SK-N-MC (cell line): ENCODE results near the gene BMP8B.

Source experiments
- DNase-seq: peaks from one replicate; pipeline ENCODE4 v3.0.0-alpha.2; 2011; ENCODE audit warnings: low read depth, low spot score
- H3K27ac ChIP-seq: fragments of 200-600 bp; sonication (generic); 2 replicates; pipeline ENCODE4 v1.5.1; 2016; ENCODE audit warnings: mixed run types
- H3K36me3 ChIP-seq: fragments of 200-600 bp; sonication (generic); 2 replicates; pipeline ENCODE4 v1.6.1; 2017; ENCODE audit warnings: antibody characterized with exemption, low read length, mixed read lengths; ENCODE audit not compliant: insufficient read depth
- H3K4me3 ChIP-seq: fragments of 200-600 bp; sonication (generic); 2 replicates; pipeline ENCODE4 v1.5.1; 2016
- H3K9ac ChIP-seq: fragments of 200-600 bp; sonication (generic); 2 replicates; pipeline ENCODE4 v1.8.0; 2017; ENCODE audit warnings: mixed run types, mixed read lengths; ENCODE audit not compliant: insufficient read length
- H3K9me3 ChIP-seq: fragments of 200-600 bp; sonication (generic); 2 replicates; pipeline ENCODE4 v1.6.1; 2017; ENCODE audit warnings: low read depth, mild to moderate bottlenecking, antibody characterized with exemption, low read length, moderate library complexity, mixed read lengths
- EZH2 ChIP-seq: fragments of 200-600 bp; sonication (generic); IDR thresholded peaks from one replicate; pipeline ENCODE4 v1.6.1; 2017; ENCODE audit warnings: antibody characterized with exemption
- FOXP2 ChIP-seq: optimal IDR thresholded peaks from 2 replicates; pipeline ENCODE3; 2011; ENCODE audit warnings: mild to moderate bottlenecking, moderate library complexity; ENCODE audit not compliant: insufficient read depth; ENCODE audit errors: extremely low read length, control extremely low read depth
- POLR2AphosphoS5 ChIP-seq: IDR thresholded peaks from 2 replicates; pipeline ENCODE4 v1.6.1; 2012; ENCODE audit warnings: mild to moderate bottlenecking, low read depth, low read length, borderline replicate concordance

Gene BMP8B

DNA sequence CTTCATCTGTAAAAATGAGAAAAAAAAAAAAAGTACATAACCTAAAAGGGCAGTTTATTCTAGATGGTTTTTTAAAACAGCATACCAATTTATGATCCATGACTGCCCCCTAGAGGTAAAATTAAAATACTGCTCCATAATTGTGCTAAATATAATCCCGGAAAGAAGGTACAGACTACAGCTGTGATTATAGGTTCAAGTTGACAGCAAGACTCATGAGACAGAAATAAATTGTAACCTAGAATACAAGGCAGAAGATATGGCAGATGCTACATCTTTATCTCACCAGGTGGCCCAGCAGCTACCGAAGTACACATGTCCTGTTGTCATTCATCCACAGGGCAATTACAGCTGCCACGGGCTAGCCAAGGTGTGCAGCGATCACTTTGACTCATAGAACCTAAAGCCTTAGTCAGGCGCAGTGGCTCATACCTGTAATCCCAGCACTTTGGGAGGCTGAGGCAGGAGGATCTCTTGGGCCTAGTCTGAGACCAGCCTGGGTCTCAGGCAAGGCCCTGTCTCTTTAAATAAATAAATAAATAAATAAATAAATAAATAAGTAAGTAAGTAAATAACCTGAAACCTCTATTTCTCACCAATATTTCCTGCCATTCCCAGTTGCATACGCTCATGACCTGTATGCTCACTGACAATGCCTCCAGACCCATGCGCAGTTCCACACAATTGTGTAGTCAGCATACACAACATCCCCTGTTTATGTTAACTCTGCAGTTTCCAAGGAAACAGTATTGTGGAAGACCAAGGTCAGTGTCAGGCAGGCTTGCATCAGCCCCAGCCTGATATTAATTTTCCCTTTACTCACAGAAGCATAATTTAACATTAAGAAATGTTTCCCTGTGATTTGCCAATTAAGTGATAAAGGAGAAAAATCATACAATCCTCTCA lies 68.3 kb downstream of the BMP8B start:
- no peaks in the 10 kb centered on the region for H3K9me3 ChIP-seq
- no peak overlapping the region for H3K4me3 ChIP-seq
- no peak overlapping the region for H3K9ac ChIP-seq
- DNase-seq = peak; percentile 58
- no peaks in the 10 kb centered on the region for H3K36me3 ChIP-seq
- no peak for TF ChIP-seq EZH2
- no peak overlapping the region for H3K27ac ChIP-seq

DNA sequence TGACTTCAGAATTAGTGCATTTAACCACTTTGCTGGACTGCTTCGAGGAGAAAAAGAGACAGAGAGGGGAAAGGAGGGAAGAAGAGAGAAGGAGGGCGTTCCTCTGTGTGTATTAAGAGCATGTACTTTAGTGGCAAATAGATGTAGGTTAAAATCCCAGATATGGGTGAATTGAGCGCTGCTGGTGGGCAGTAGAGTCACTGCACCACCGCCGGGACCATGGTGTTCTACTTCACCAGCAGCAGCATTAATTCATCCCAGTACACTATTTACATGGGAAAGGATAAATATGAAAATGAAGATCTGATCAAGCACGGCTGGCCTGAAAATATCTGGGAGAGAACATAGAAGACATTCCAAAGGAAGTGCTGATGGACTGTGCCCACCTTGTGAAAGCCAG lies 70.9 kb downstream of the BMP8B start:
- Histone ChIP-seq H3K9ac (no peak overlapping the region), H3K36me3 (no peaks in the 10 kb centered on the region), H3K4me3 (no peak overlapping the region), H3K9me3 (no peaks in the 10 kb centered on the region), H3K27ac (no peak overlapping the region)
- no peak for TF ChIP-seq POLR2AphosphoS5
- TF ChIP-seq FOXP2 = no peak
- TF ChIP-seq EZH2 = no peak
- DNase-seq = no peak

DNA sequence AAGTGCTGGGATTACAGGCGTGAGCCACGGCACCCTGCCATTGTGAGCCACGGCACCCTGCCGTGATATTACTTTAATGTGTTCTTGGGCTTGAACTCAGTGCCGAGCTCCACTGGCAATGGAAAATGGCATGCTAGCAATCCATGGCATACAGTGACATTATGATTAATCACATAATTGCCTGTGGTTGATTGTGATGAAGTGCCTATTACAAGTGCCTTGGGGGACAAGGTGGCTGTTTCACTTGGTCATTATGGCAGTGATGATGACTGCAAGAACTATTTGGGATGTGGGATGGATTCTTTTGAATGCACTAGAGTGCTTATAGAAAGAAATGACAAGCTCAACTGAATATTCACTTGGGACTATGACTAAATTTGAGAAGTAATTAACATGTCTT lies 75.1 kb downstream of the BMP8B start:
- no peaks in the 10 kb centered on the region for H3K36me3 ChIP-seq
- no peaks in the 10 kb centered on the region for H3K9me3 ChIP-seq
- no peak overlapping the region for H3K27ac ChIP-seq
- TF ChIP-seq POLR2AphosphoS5 (no peak), EZH2 (no peak), FOXP2 (no peak)
- H3K4me3 ChIP-seq = no peak overlapping the region
- no peak overlapping the region for H3K9ac ChIP-seq
- no peak for DNase-seq

DNA sequence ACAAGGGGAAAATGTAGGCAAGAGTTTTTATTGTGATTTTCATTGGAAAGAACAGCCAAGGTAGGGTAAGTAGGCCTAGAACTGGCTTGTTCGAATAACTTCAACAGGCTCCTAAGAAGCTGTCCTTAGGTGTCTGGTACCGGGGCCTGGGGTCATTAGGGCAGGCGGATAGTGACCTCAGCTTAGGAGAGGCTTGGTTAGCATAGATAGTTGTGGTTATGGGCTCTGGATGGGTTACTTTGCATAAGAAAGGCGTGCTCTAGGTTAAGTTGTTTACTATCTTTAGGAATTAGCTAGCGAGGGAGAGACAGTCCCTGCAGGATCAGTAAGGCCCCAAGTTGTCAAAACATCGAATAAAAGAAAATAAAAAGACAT lies 76.7 kb downstream of the BMP8B start:
- no peak overlapping the region for H3K9ac ChIP-seq
- H3K36me3 ChIP-seq = no peaks in the 10 kb centered on the region
- H3K9me3 ChIP-seq = no peaks in the 10 kb centered on the region
- DNase-seq = no peak
- no peak overlapping the region for H3K4me3 ChIP-seq
- H3K27ac ChIP-seq = no peak overlapping the region
- TF ChIP-seq POLR2AphosphoS5 (no peak), FOXP2 (no peak), EZH2 (no peak)

DNA sequence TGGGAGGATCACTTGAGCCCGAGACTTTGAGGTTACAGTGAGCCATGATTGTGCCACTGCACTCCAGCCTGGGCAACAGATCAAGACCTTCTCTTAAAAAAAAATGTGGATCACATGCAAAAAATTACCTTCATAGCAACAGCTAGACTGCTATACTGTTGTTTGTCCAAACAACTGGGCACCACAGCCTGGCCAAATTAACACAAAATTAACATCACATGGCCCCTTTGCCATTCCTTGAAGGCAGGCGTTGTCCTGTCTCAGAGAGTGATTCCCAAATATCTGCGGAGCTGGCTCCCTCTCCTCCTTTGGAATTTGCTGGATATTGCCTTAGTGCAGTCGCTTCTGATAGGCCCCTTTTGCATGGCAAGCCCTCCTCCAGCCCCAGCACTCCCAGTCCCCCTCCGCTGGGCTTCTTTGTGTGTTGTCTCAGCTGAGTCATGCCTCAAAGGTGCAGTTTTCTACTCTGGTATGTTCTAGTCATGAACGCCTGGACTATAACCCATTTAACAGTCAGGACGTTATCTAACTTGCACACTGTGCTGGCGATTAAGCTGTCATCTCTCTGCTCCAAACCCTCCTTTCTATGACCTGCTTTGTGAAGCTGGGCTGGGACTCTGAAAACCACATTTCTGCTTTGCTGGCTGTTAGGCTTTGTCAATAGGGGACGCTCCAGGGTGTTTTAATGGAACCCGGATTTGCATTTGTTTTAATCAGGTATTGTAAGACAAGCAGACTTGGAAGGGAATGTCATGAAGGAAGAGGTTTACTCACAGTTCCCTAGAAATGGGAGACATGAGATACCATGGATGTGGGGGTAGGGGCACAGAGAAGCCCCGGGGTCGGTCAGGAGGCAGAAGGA lies 77.3 kb downstream of the BMP8B start:
- Histone ChIP-seq H3K9ac (no peak overlapping the region), H3K27ac (no peak overlapping the region), H3K4me3 (no peak overlapping the region), H3K9me3 (no peaks in the 10 kb centered on the region), H3K36me3 (no peaks in the 10 kb centered on the region)
- no peak for TF ChIP-seq FOXP2
- TF ChIP-seq POLR2AphosphoS5 = no peak
- TF ChIP-seq EZH2 = no peak
- no peak for DNase-seq

DNA sequence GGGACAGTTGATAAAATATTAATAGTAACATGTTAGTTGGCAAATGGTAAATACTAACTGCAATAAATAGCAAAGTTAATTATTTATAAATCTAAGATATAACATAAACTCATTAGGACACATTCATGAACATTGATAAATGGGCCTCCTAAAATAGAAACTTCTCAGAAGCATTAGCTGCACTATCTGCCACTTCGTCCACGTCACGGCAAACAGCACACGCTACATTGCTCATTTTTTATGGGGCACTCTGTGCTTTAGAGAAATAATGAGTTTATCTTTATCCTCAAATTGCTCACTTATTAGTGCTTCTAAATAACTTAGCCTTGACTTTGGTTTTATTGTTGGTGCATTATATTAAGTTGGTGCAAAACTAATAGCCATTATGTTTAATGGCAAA lies 81.2 kb downstream of the BMP8B start:
- Histone ChIP-seq H3K36me3 (no peaks in the 10 kb centered on the region), H3K4me3 (no peak overlapping the region), H3K9ac (no peak overlapping the region), H3K27ac (no peak overlapping the region), H3K9me3 (no peaks in the 10 kb centered on the region)
- TF ChIP-seq FOXP2 (no peak), POLR2AphosphoS5 (no peak), EZH2 (no peak)
- DNase-seq = no peak
